Erythroblast (primary cell): ENCODE results near the gene KLK12.

Experiments
- DNase-seq, 2 experiments: peaks; one replicate each; lab custom pipeline; 2025; lab: John Stamatoyannopoulos, UW
- GATA1 ChIP-seq: IDR thresholded peaks from 2 replicates; pipeline ENCODE4 v1.6.1; 2011; ENCODE audit warnings: low read depth, mild to moderate bottlenecking, control low read depth, low read length, moderate library complexity
- POLR2A ChIP-seq: IDR thresholded peaks from 2 replicates; pipeline ENCODE4 v1.6.1; 2011; ENCODE audit warnings: mild to moderate bottlenecking, low read length

Gene KLK12

GRCh38 chr19:51034704-51035103 lies at the start of gene KLK12:
Gene KLK12, minus strand, starts transcription at chr19:51035002. Its CDS starts 381 bp downstream, at chr19:51034621.
- TF ChIP-seq POLR2A = no peak
- no peak for TF ChIP-seq GATA1
- no peak for DNase-seq

GRCh38 chr19:51084505-51084904 lies 49.7 kb upstream of the KLK12 start:
- DNase-seq = no peak
- TF ChIP-seq POLR2A = no peak
- TF ChIP-seq GATA1 = no peak

DNA sequence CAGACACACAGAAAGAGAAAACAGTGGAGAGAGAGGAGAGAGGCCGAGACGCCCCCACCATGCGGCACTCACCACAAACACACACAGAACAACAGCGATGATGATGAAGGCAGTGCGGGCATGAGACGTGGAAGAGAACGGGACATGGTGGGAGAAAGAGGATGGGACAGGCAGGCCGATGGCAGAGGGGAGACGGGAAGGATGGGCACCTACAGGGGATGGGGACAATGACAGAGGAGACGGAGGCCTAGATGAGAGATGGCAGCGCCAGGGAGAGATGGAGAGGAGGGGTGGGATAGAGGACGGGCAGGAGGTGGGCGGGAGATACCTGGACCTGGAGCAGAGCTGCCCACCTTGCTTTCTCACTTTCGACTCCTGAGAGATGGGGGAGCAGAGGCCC lies 49.0 kb upstream of the KLK12 start:
- TF ChIP-seq POLR2A = no peak
- TF ChIP-seq GATA1 = no peak
- DNase-seq = no peak

- TF ChIP-seq POLR2A (no peak), GATA1 (no peak)
- no peak for DNase-seq
These were observed 48.4 kb upstream of the KLK12 start for GRCh38 chr19:51083181-51083580.

DNA sequence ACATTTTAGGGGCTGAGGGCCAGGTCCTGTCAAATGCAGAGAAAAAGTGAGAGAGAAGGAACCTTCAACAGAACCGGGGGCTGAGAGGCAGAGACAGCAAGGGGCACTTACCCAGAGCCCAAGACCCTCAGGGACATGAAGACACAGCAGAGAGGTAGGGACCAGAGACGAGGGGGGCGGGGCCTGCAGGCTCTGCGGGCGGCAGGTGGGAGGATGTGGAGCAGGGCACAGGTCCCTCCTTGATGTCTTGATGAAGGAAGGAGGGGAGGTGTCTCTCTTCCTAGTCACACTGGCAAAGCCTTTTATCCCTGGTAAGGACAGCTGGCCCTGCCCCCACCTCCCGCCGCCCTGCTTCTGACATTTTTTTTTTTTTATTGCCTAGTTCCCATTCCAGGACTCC lies 47.8 kb upstream of the KLK12 start, which contains the start of gene KLK14:
Gene KLK14 (minus strand): TSS at position 277 of the 400 bp plus-strand sequence. CDS start 273 bp downstream, at position 4.
- DNase-seq = no peak
- TF ChIP-seq POLR2A (no peak), GATA1 (no peak)

DNA sequence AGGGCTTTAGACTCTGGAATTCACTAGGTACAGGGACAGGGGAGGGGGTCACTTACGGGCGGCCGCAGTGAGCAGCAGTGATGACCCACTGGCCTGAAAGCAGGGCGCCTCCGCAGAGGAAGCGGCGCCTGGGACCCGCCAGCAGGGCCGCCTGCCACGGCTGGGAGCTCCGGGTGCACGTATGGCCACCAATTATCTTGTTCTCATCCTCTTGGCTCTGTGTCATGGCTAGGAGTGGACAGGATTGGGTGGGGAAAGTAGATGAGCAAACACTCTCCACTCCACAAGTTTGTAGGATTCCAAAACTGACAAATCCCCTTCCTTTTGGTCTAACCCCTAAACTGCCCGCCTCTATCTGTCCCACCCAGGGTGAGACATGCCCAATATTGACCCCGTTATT lies 46.7 kb upstream of the KLK12 start:
- TF ChIP-seq GATA1 (no peak), POLR2A (no peak)
- no peak for DNase-seq

GRCh38 chr19:51079481-51080110 lies 44.8 kb upstream of the KLK12 start:
- no peak for DNase-seq

GRCh38 chr19:51078731-51079130 lies 43.9 kb upstream of the KLK12 start:
- TF ChIP-seq GATA1 (no peak), POLR2A (no peak)
- no peak for DNase-seq

More at GRCh38 chr19:51079481-51080110, 44.8 kb upstream of the KLK12 start:
- no peak for TF ChIP-seq POLR2A

- TF ChIP-seq POLR2A (no peak), GATA1 (no peak)
These were observed 43.3 kb upstream of the KLK12 start for GRCh38 chr19:51078104-51078503.

DNA sequence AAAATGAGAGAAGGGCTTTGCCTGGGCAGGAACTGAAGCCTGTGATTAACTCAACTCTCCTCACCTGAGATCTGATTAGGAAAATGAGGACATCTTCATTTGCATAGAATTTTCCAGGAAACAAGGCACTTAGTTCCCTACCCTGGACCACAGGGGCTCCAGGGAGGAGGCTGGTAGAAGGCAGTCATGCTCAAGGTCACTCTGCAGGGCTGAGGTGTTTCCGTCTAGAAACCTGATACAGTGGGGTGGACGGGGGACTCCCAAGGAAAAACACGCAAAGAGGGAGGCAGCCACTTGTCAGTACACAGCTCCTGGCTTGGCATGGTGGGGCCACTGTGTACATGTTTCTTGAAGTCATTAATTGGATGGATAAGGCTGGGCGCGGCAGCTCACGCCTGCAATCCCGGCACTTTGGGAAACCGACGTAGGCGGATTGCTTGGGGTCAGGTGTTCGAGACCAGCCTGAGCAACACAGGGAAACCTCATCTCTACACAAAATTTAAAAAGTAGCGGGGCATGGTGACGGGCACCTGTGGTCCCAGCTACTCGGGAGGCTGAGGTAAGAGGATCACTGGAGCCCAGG lies 41.9 kb upstream of the KLK12 start:
- TF ChIP-seq POLR2A (no peak), GATA1 (no peak)
- no peak for DNase-seq

More at GRCh38 chr19:51078104-51078503, 43.3 kb upstream of the KLK12 start:
- DNase-seq = no peak

GRCh38 chr19:51075998-51076397 lies 41.2 kb upstream of the KLK12 start:
- DNase-seq = no peak

DNA sequence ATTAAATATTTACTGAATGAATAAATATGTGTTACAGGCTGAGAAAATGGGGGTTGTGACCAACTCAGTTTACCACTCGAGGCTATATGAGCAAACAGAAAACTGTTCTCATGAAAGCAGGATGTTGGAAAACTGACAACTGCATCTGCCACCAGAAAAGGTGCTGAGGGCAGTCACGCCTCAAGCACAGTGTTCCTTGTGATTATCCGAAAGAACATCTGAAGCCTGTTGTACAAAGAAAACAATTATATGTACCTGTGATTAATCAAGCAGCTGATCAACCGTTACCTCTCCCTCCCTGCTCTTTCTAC lies 36.2 kb upstream of the KLK12 start:
- DNase-seq = no peak
- TF ChIP-seq POLR2A (no peak), GATA1 (no peak)

More at GRCh38 chr19:51075998-51076397, 41.2 kb upstream of the KLK12 start:
- TF ChIP-seq POLR2A (no peak), GATA1 (no peak)

- no peak for DNase-seq
- TF ChIP-seq POLR2A = no peak
- TF ChIP-seq GATA1 = no peak
These were observed 35.7 kb upstream of the KLK12 start for GRCh38 chr19:51070334-51071094.

GRCh38 chr19:51066393-51067186 lies 31.8 kb upstream of the KLK12 start:
- no peak for DNase-seq
- TF ChIP-seq GATA1 (no peak), POLR2A (no peak)
